MM.1S (cell line): ENCODE measurements around the gene PCYT1B.

Experiments
- DNase-seq: peaks from one replicate; pipeline ENCODE4 v3.0.0-alpha.2; 2015
- H2AFZ ChIP-seq: fragments of 300-600 bp; sonication (generic); 2 replicates; pipeline ENCODE4 v1.6.0; 2016; ENCODE audit warnings: antibody characterized with exemption, low read length
- H3F3A ChIP-seq: fragments of 300-600 bp; sonication (generic); 2 replicates; pipeline ENCODE4 v1.6.1; 2016; ENCODE audit warnings: mild to moderate bottlenecking, antibody characterized with exemption, low read length, moderate library complexity, mixed read lengths; ENCODE audit not compliant: insufficient read depth
- H3K27ac ChIP-seq: fragments of 300-600 bp; sonication (generic); 2 replicates; pipeline ENCODE4 v1.5.1; 2016; ENCODE audit warnings: mild to moderate bottlenecking, low read length
- H3K27me3 ChIP-seq: fragments of 300-600 bp; sonication (generic); replicated peaks from 2 replicates; pipeline ENCODE4 v1.6.0; 2016; ENCODE audit warnings: low read length; ENCODE audit not compliant: insufficient read depth
- H3K36me3 ChIP-seq: fragments of 300-600 bp; sonication (generic); replicated peaks from 2 replicates; pipeline ENCODE4 v1.6.1; 2016; ENCODE audit warnings: mild to moderate bottlenecking, low read length, mixed read lengths; ENCODE audit not compliant: insufficient read depth
- H3K4me1 ChIP-seq: fragments of 300-600 bp; sonication (generic); 2 replicates; pipeline ENCODE4 v1.6.1; 2016; ENCODE audit warnings: low read length, mixed read lengths
- H3K4me2 ChIP-seq: fragments of 300-600 bp; sonication (generic); 2 replicates; pipeline ENCODE4 v1.6.0; 2016; ENCODE audit warnings: low read depth, low read length
- H3K4me3 ChIP-seq: fragments of 300-600 bp; sonication (generic); 2 replicates; pipeline ENCODE4 v1.5.1; 2016; ENCODE audit warnings: low read length, mixed read lengths
- H3K79me2 ChIP-seq: fragments of 300-600 bp; sonication (generic); 2 replicates; pipeline ENCODE4 v1.6.1; 2016; ENCODE audit warnings: mixed run types, low read length, mixed read lengths
- H3K9ac ChIP-seq: fragments of 300-600 bp; sonication (generic); 2 replicates; pipeline ENCODE4 v1.6.1; 2016; ENCODE audit warnings: low read length, mixed read lengths
- H3K9me2 ChIP-seq: fragments of 300-600 bp; sonication (generic); replicated peaks from 2 replicates; pipeline ENCODE4 v1.6.1; 2016; ENCODE audit warnings: mild to moderate bottlenecking, low read length, mixed read lengths; ENCODE audit not compliant: insufficient read depth
- H3K9me3 ChIP-seq: fragments of 300-600 bp; sonication (generic); replicated peaks from 2 replicates; pipeline ENCODE4 v1.6.1; 2016; ENCODE audit warnings: mild to moderate bottlenecking, low read length, mixed read lengths; ENCODE audit not compliant: insufficient read depth
- H4K20me1 ChIP-seq: fragments of 300-600 bp; sonication (generic); 2 replicates; pipeline ENCODE4 v1.6.1; 2016; ENCODE audit warnings: mild to moderate bottlenecking, low read length, moderate library complexity, mixed read lengths; ENCODE audit not compliant: insufficient read depth
- CTCF ChIP-seq: fragments of 300-600 bp; sonication (generic); IDR thresholded peaks from 2 replicates; pipeline ENCODE4 v1.5.1; 2016; ENCODE audit warnings: antibody characterized with exemption, low read length, mixed read lengths
- EZH2 ChIP-seq: fragments of 300-600 bp; sonication (generic); optimal IDR thresholded peaks from 2 replicates; pipeline ENCODE3; 2017; ENCODE audit warnings: low read depth, mild to moderate bottlenecking, antibody characterized with exemption, low read length, mixed read lengths
- EZH2phosphoT487 ChIP-seq: fragments of 300-600 bp; sonication (generic); IDR thresholded peaks from 2 replicates; pipeline ENCODE4 v1.6.1; 2018; ENCODE audit warnings: antibody characterized with exemption, low read length

The PCYT1B gene

GRCh38 chrX:24528605-24529004 lies 118.5 kb downstream of the PCYT1B start:
- Histone ChIP-seq H3F3A (no peaks in the 10 kb centered on the region), H3K9ac (no peak overlapping the region), H3K4me2 (no peak overlapping the region), H3K4me3 (no peak overlapping the region), H3K36me3 (no peaks in the 10 kb centered on the region), H3K9me3 (no peaks in the 10 kb centered on the region), H3K27ac (no peak overlapping the region), H3K79me2 (no peaks in the 10 kb centered on the region), H4K20me1 (no peaks in the 10 kb centered on the region), H2AFZ (no peak overlapping the region), H3K27me3 (no peaks in the 10 kb centered on the region), H3K9me2 (no peaks in the 10 kb centered on the region), H3K4me1 (no peaks in the 10 kb centered on the region)
- TF ChIP-seq CTCF (no peak), EZH2phosphoT487 (no peak), EZH2 (no peak)
- DNase-seq = no peak

GRCh38 chrX:24526616-24527015 lies 120.5 kb downstream of the PCYT1B start:
- no peak overlapping the region for H3K4me3 ChIP-seq
- no peaks in the 10 kb centered on the region for H3K36me3 ChIP-seq
- DNase-seq = no peak
- no peak for TF ChIP-seq EZH2
- TF ChIP-seq EZH2phosphoT487 = no peak
- TF ChIP-seq CTCF = no peak
- no peaks in the 10 kb centered on the region for H3K4me1 ChIP-seq
- H3K9me3 ChIP-seq = no peaks in the 10 kb centered on the region
- H3F3A ChIP-seq = no peaks in the 10 kb centered on the region
- H3K79me2 ChIP-seq = no peaks in the 10 kb centered on the region
- H3K4me2 ChIP-seq = no peak overlapping the region
- H3K9me2 ChIP-seq = no peaks in the 10 kb centered on the region
- no peak overlapping the region for H3K9ac ChIP-seq
- no peak overlapping the region for H3K27ac ChIP-seq
- no peak overlapping the region for H2AFZ ChIP-seq
- H3K27me3 ChIP-seq = no peaks in the 10 kb centered on the region
- H4K20me1 ChIP-seq = no peaks in the 10 kb centered on the region

GRCh38 chrX:24525455-24525854 lies 121.7 kb downstream of the PCYT1B start:
- H3F3A ChIP-seq = no peaks in the 10 kb centered on the region
- H4K20me1 ChIP-seq = no peaks in the 10 kb centered on the region
- H3K4me2 ChIP-seq = no peak overlapping the region
- no peak overlapping the region for H3K9ac ChIP-seq
- no peaks in the 10 kb centered on the region for H3K4me1 ChIP-seq
- H2AFZ ChIP-seq = no peak overlapping the region
- no peaks in the 10 kb centered on the region for H3K27me3 ChIP-seq
- H3K9me3 ChIP-seq = no peaks in the 10 kb centered on the region
- H3K36me3 ChIP-seq = no peaks in the 10 kb centered on the region
- TF ChIP-seq EZH2 (no peak), EZH2phosphoT487 (no peak), CTCF (no peak)
- no peaks in the 10 kb centered on the region for H3K9me2 ChIP-seq
- no peak overlapping the region for H3K4me3 ChIP-seq
- H3K27ac ChIP-seq = no peak overlapping the region
- H3K79me2 ChIP-seq = no peaks in the 10 kb centered on the region
- DNase-seq = no peak
